Loucy (cell line): ENCODE data around the gene SLC30A2.

Experiments used
- H2AFZ ChIP-seq: fragments of 200-600 bp; sonication (generic); 2 replicates; pipeline ENCODE4 v1.6.0; 2016; ENCODE audit warnings: antibody characterized with exemption, mild to moderate bottlenecking, low read length, moderate library complexity
- H3F3A ChIP-seq: fragments of 200-600 bp; 2 replicates; pipeline ENCODE4 v1.6.0; 2016; ENCODE audit warnings: antibody characterized with exemption, low read depth, mild to moderate bottlenecking
- H3K27me3 ChIP-seq: fragments of 200-600 bp; sonication (generic); 2 replicates; pipeline ENCODE4 v1.6.1; 2014; ENCODE audit warnings: low read length, mild to moderate bottlenecking; ENCODE audit not compliant: insufficient read depth, poor library complexity, severe bottlenecking
- H3K36me3 ChIP-seq: fragments of 200-600 bp; sonication (generic); 2 replicates; pipeline ENCODE4 v1.6.1; 2016; ENCODE audit warnings: low read length; ENCODE audit not compliant: insufficient read depth
- H3K4me1 ChIP-seq: fragments of 200-600 bp; sonication (generic); 2 replicates; pipeline ENCODE4 v1.5.1; 2014; ENCODE audit warnings: low read length, mild to moderate bottlenecking; ENCODE audit not compliant: insufficient read depth, poor library complexity, severe bottlenecking
- H3K4me2 ChIP-seq: fragments of 200-600 bp; sonication (generic); 2 replicates; pipeline ENCODE4 v1.6.0; 2014; ENCODE audit warnings: antibody characterized with exemption, low read length, low read depth, mild to moderate bottlenecking; ENCODE audit not compliant: poor library complexity, severe bottlenecking
- H3K4me3 ChIP-seq: fragments of 200-600 bp; sonication (generic); 2 replicates; pipeline ENCODE4 v1.5.1; 2014; ENCODE audit warnings: low read length, mild to moderate bottlenecking, mixed read lengths; ENCODE audit not compliant: poor library complexity, severe bottlenecking
- H3K79me2 ChIP-seq: fragments of 200-600 bp; sonication (generic); 2 replicates; pipeline ENCODE4 v1.6.1; 2014; ENCODE audit warnings: low read length; ENCODE audit not compliant: insufficient read depth
- H3K9ac ChIP-seq: fragments of 200-600 bp; sonication (generic); 2 replicates; pipeline ENCODE4 v1.6.0; 2014; ENCODE audit warnings: mild to moderate bottlenecking, low read depth, low read length, moderate library complexity; ENCODE audit not compliant: poor library complexity, severe bottlenecking
- H3K9me2 ChIP-seq: fragments of 200-600 bp; sonication (generic); replicated peaks from 2 replicates; pipeline ENCODE4 v1.6.1; 2016; ENCODE audit warnings: low read depth, low read length, mixed read lengths
- H3K9me3 ChIP-seq: fragments of 200-600 bp; sonication (generic); 2 replicates; pipeline ENCODE4 v1.6.1; 2014; ENCODE audit warnings: mild to moderate bottlenecking, antibody characterized with exemption, low read length, low read depth; ENCODE audit not compliant: insufficient read depth
- H4K20me1 ChIP-seq: fragments of 200-600 bp; sonication (generic); 2 replicates; pipeline ENCODE4 v1.6.0; 2014; ENCODE audit warnings: antibody characterized with exemption, low read length, mild to moderate bottlenecking; ENCODE audit not compliant: insufficient read depth, poor library complexity, severe bottlenecking
- EZH2phosphoT487 ChIP-seq: fragments of 200-600 bp; IDR thresholded peaks from 2 replicates; pipeline ENCODE4 v1.6.1; 2018; ENCODE audit warnings: antibody characterized with exemption, mild to moderate bottlenecking, moderate library complexity, borderline replicate concordance
- TF ChIP-seq, protein P1 (sequence below): fragments of 200-600 bp; sonication (generic); conservative IDR thresholded peaks from 2 replicates; pipeline ENCODE4 v1.5.1; 2014; ENCODE audit warnings: mild to moderate bottlenecking, antibody characterized with exemption, low read length

The SLC30A2 gene

DNA sequence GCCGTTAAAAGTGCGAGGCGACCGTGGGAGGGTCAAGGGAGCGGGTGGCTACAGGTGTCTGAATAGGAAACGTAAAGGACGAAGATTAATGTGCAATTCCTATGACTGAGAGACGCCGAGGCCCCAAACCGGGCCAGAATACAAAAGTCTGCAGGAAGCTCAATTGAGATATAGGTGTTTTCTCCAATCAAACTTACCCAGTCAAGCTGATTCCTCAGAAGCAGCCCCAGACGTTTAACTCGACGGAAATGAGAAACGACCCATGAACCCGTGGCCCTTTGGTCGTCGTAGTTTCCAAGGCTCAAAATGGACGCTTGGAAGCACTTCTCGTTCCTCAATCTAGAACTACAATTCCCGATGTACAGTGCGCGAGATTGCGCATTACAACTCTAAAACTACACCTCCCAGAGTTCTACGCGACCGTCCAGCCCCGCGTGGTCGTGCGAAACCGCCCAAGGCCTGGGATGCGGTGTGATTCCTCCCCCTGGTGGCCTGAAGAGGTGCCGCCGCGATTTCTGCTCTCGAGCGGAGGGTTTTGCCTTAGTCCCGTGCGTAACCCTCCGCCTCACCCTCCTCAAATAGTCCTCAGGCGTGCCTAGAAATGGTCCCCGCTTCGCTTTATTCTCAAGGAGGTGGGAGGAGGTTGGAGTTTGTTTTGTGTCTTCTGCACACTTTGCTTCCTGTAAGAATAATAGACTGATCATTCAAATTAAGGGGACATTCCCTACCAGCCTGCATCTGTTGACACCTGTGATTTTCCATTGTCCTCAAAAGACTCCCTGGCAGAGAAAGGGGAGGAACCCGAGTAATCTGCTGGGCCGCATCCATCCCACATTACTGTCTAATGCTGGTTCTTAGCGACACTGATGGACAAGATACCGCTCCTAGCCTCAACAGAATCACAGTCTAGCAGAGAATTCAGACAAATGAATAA is 47.8 kb downstream of the SLC30A2 start, which contains the start of gene PAFAH2:
Gene PAFAH2 (minus strand): TSS at position 236 of the 934 bp plus-strand sequence. CDS start 7,247 bp downstream, outside the sequence.
- Histone ChIP-seq H3K36me3 (no peaks in the 10 kb centered on the region), H3K79me2 (0 out of 2 replicates have a peak, but pooled peaks cover 8% of the 10 kb centered on the region)

DNA sequence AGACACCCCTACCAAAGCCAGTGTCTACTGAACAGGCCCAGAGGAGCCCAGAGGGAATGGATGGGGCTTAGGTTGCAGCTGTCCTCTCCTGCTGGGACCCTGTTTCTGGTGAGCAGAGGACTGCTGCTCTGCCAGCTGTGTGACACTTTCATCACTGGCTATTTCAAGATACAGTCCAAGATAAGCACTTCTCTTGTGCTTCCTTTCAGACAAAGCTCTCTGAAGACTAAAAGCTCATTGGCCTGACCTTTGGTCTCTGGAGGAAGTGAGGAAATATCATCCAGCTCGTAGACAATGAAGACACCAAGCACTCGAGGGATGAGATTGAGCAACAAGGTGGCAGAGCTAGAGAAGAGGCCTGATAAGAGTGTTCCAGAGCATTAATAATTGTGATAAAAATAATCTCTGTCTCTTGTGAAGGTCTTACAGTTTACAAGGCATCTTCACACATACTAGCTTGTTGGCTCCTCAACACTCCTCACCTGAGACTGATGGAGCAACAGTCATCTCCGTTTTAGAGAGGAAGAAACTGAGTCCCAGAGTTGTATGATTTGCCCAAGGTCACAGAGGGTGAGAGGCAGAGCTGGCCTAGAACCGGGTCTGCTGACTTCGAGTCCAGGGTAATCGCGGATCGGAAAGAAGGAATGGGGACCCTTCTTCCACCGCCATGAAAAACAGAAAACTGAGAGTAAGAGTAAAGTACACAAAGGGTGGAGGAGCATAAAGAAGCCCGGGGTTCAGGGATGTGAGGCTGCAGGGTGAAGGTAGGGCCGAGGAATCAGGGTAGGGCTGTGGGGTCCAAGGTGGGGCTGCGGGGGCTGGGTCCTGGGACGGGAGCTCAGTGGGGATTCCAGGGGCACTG is 48.7 kb downstream of the SLC30A2 start:
- peak overlapping the region; percentile 85 for H3K9ac ChIP-seq
- H3K27me3 ChIP-seq: no peaks in the 10 kb centered on the region
- H3K36me3 ChIP-seq: no peaks in the 10 kb centered on the region
- H3K4me1 ChIP-seq: peaks cover 27% of the 10 kb centered on the region
- H3K79me2 ChIP-seq: 0 out of 2 replicates have a peak, but pooled peaks cover 8% of the 10 kb centered on the region
- TF ChIP-seq EZH2phosphoT487: no peak
- TF ChIP-seq, protein P1, sequence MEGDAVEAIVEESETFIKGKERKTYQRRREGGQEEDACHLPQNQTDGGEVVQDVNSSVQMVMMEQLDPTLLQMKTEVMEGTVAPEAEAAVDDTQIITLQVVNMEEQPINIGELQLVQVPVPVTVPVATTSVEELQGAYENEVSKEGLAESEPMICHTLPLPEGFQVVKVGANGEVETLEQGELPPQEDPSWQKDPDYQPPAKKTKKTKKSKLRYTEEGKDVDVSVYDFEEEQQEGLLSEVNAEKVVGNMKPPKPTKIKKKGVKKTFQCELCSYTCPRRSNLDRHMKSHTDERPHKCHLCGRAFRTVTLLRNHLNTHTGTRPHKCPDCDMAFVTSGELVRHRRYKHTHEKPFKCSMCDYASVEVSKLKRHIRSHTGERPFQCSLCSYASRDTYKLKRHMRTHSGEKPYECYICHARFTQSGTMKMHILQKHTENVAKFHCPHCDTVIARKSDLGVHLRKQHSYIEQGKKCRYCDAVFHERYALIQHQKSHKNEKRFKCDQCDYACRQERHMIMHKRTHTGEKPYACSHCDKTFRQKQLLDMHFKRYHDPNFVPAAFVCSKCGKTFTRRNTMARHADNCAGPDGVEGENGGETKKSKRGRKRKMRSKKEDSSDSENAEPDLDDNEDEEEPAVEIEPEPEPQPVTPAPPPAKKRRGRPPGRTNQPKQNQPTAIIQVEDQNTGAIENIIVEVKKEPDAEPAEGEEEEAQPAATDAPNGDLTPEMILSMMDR: no peak
- H3K9me2 ChIP-seq: no peaks in the 10 kb centered on the region
- H3F3A ChIP-seq: no peaks in the 10 kb centered on the region
- H3K9me3 ChIP-seq: no peaks in the 10 kb centered on the region
- peak overlapping the region; percentile 78 for H2AFZ ChIP-seq
- H3K4me2 ChIP-seq: peak overlapping the region; percentile 97
- peak overlapping the region; percentile 84 for H3K4me3 ChIP-seq
- no peaks in the 10 kb centered on the region for H4K20me1 ChIP-seq

More for the DNA sequence above, 47.8 kb downstream of the SLC30A2 start, which contains the start of gene PAFAH2:
- H3K9me2 ChIP-seq: no peaks in the 10 kb centered on the region
- TF ChIP-seq EZH2phosphoT487: no peak
- TF ChIP-seq, protein P1: peak; percentile 92
- no peaks in the 10 kb centered on the region for H3F3A ChIP-seq
- no peaks in the 10 kb centered on the region for H3K9me3 ChIP-seq
- peak within 1 kb of the TSS; percentile 97 for H3K4me2 ChIP-seq
- peak within 1 kb of the TSS; percentile 85 for H3K9ac ChIP-seq
- H3K4me1 ChIP-seq: peaks cover 19% of the 10 kb centered on the region
- H3K4me3 ChIP-seq: peak within 1 kb of the TSS; percentile 84
- no peaks in the 10 kb centered on the region for H3K27me3 ChIP-seq
- peak within 1 kb of the TSS; percentile 99 for H2AFZ ChIP-seq
- no peaks in the 10 kb centered on the region for H4K20me1 ChIP-seq

DNA sequence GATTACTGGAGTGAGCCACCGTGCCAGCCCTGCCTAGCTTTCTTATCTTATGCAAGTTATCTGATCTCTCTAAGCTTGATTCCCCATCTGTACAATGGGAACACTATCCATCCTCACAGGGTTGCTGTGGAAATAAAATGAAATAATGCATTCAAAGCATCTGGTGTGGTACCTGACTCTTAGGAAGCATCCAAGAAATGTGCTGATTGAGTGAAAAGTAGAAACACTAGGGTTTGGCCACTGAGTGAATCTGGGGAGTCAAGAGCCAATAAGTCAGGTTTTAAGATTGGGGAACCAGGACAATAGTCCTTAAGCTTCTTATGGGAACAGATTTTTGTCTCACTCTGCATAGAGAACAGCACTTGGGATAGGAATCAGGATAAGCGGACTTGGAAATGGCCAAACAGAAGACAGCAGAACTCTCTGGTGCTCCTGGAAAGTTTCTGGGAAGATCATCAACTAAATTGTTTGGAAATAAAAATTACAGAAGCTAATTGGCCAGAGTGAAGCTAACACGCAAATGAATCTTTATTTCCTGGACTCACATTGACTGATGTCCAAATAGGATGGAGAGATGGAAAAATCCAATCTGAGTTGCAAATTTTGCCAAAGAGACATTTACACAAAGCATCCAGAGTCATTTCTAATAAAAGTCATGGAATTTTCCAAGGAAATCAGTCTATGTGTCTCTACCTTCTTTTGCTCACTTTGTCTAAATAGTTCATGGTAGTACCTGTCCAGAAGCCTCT is 51.3 kb downstream of the SLC30A2 start:
- no peak overlapping the region for H2AFZ ChIP-seq
- H3K4me1 ChIP-seq: peaks cover 49% of the 10 kb centered on the region
- TF ChIP-seq, protein P1: no peak
- TF ChIP-seq EZH2phosphoT487: no peak
- no peaks in the 10 kb centered on the region for H3K27me3 ChIP-seq
- H3K9me2 ChIP-seq: no peaks in the 10 kb centered on the region
- H3K4me3 ChIP-seq: no peak overlapping the region
- H3F3A ChIP-seq: no peaks in the 10 kb centered on the region
- H3K9ac ChIP-seq: no peak overlapping the region
- H4K20me1 ChIP-seq: no peaks in the 10 kb centered on the region
- H3K79me2 ChIP-seq: peaks cover 13% of the 10 kb centered on the region; the same call in 1 of the 2 replicates
- H3K36me3 ChIP-seq: no peaks in the 10 kb centered on the region
- no peak overlapping the region for H3K4me2 ChIP-seq
- no peaks in the 10 kb centered on the region for H3K9me3 ChIP-seq
